IMR-90 (cell line): Measurements from ENCODE around the gene SLC4A3. TPM values are rescaled to one million over a fixed set of nuclear protein-coding genes. Genes with fewer than 3 reads are reported as not detected.

Experiments
- ATAC-seq: fragments of 200-7000 bp; cut with Tn5 transposase; 2 replicates; pipeline ENCODE4 v1.9.1; 2020; ENCODE audit warnings: low read depth, mild to moderate bottlenecking, moderate library complexity
- BruUV-seq: library from RNA; stranded (reverse); fragments of 400-500 nt; replicated peaks from 2 replicates; lab custom pipeline; 2021; lab: Mats Ljungman, UMichigan
- CTCF ChIA-PET: fragments of 300-600 bp; formaldehyde crosslinking; extraction: SDS; loops from one replicate; lab custom pipeline; 2021; ENCODE audit warnings: antibody characterized with exemption; lab: Yijun Ruan, JAX
- POLR2A ChIA-PET: fragments of 300-600 bp; sonication (Branson Sonifier 250); formaldehyde crosslinking; loops from one replicate; lab custom pipeline; 2022; ENCODE audit warnings: antibody characterized with exemption; ENCODE audit not compliant: unreplicated experiment; lab: Charles Lee
- DNase-seq: peaks from one replicate; pipeline ENCODE4 v3.0.0; 2013
- H2AFZ ChIP-seq: replicated peaks from 2 replicates; pipeline ENCODE3; 2013; ENCODE audit warnings: low read length, mild to moderate bottlenecking; ENCODE audit not compliant: poor library complexity
- H2AK5ac ChIP-seq: 2 replicates; pipeline ENCODE4 v1.6.1; 2013; ENCODE audit warnings: low read depth, low read length, inconsistent platforms
- H2AK9ac ChIP-seq: replicated peaks from 2 replicates; pipeline ENCODE3; 2013; ENCODE audit warnings: mild to moderate bottlenecking, low read depth, low read length, moderate library complexity; ENCODE audit not compliant: poor library complexity
- H2BK120ac ChIP-seq: 2 replicates; pipeline ENCODE4 v1.6.1; 2013; ENCODE audit warnings: low read depth, low read length, inconsistent platforms
- H2BK15ac ChIP-seq: 3 replicates; pipeline ENCODE4 v1.6.1; 2013; ENCODE audit warnings: low read depth, low read length, inconsistent platforms
- H2BK20ac ChIP-seq: 2 replicates; pipeline ENCODE4 v1.6.1; 2013; ENCODE audit warnings: low read depth, mild to moderate bottlenecking, inconsistent platforms, low read length, moderate library complexity
- H2BK5ac ChIP-seq: 2 replicates; pipeline ENCODE4 v1.6.1; 2013; ENCODE audit warnings: mild to moderate bottlenecking, low read depth, low read length, inconsistent platforms; ENCODE audit not compliant: poor library complexity, severe bottlenecking
- H3K14ac ChIP-seq: replicated peaks from 2 replicates; pipeline ENCODE4 v1.6.1; 2013; ENCODE audit warnings: low read depth, low read length, inconsistent platforms
- H3K18ac ChIP-seq: 2 replicates; pipeline ENCODE4 v1.6.1; 2013; ENCODE audit warnings: low read depth, low read length, control low read depth
- H3K23ac ChIP-seq: 2 replicates; pipeline ENCODE4 v1.6.1; 2013; ENCODE audit warnings: low read depth, low read length, inconsistent platforms
- H3K27ac ChIP-seq: 2 replicates; pipeline ENCODE4 v1.5.1; 2013; ENCODE audit warnings: mild to moderate bottlenecking, control low read depth, low read length; ENCODE audit not compliant: insufficient read depth
- H3K27me3 ChIP-seq: 2 replicates; pipeline ENCODE4 v1.6.1; 2013; ENCODE audit warnings: low read length; ENCODE audit not compliant: control insufficient read depth, insufficient read depth
- H3K36me3 ChIP-seq: 2 replicates; pipeline ENCODE4 v1.6.1; 2013; ENCODE audit warnings: low read length, mixed read lengths; ENCODE audit not compliant: control insufficient read depth, insufficient read depth
- H3K4ac ChIP-seq: 2 replicates; pipeline ENCODE4 v1.6.1; 2013; ENCODE audit warnings: low read depth, low read length, inconsistent platforms
- H3K4me1 ChIP-seq: 2 replicates; pipeline ENCODE4 v1.6.1; 2013; ENCODE audit warnings: low read length, mixed read lengths; ENCODE audit not compliant: control insufficient read depth, insufficient read depth
- H3K4me2 ChIP-seq: 2 replicates; pipeline ENCODE4 v1.6.1; 2013; ENCODE audit warnings: low read depth, mild to moderate bottlenecking, control low read depth, low read length, moderate library complexity
- H3K4me3 ChIP-seq: 2 replicates; pipeline ENCODE4 v1.5.1; 2013; ENCODE audit warnings: low read depth, mild to moderate bottlenecking, control low read depth, low read length, moderate library complexity; ENCODE audit not compliant: insufficient read depth
- H3K56ac ChIP-seq: 2 replicates; pipeline ENCODE4 v1.6.1; 2013; ENCODE audit warnings: low read length, inconsistent platforms; ENCODE audit not compliant: insufficient read depth; ENCODE audit errors: extremely low read depth
- H3K79me1 ChIP-seq, 2 experiments: 2 replicates each; pipeline ENCODE4 v1.6.1; 2013; ENCODE audit warnings: low read length in 2 of 2, inconsistent platforms in 1 of 2, low read depth in 1 of 2
- H3K9ac ChIP-seq: 2 replicates; pipeline ENCODE4 v1.6.1; 2013; ENCODE audit warnings: low read depth, low read length, control low read depth
- H3K9me1 ChIP-seq: 2 replicates; pipeline ENCODE4 v1.6.1; 2013; ENCODE audit warnings: low read length, inconsistent platforms; ENCODE audit not compliant: insufficient read depth
- H3K9me3 ChIP-seq: 2 replicates; pipeline ENCODE4 v1.6.1; 2013; ENCODE audit warnings: low read length; ENCODE audit not compliant: control insufficient read depth, insufficient read depth
- H4K20me1 ChIP-seq: 2 replicates; pipeline ENCODE4 v1.6.1; 2013; ENCODE audit warnings: low read length, inconsistent platforms; ENCODE audit not compliant: insufficient read depth
- H4K5ac ChIP-seq: 2 replicates; pipeline ENCODE4 v1.6.1; 2013; ENCODE audit warnings: mild to moderate bottlenecking, low read depth, low read length, control low read depth
- H4K8ac ChIP-seq, 2 experiments: 2 replicates each; pipeline ENCODE4 v1.6.1; 2013; ENCODE audit warnings: low read depth in 2 of 2, low read length in 2 of 2, control low read depth in 1 of 2, inconsistent platforms in 1 of 2
- H4K91ac ChIP-seq: 2 replicates; pipeline ENCODE4 v1.6.1; 2013; ENCODE audit warnings: low read depth, low read length, inconsistent platforms; ENCODE audit not compliant: insufficient read depth
- BHLHE40 ChIP-seq: fragments of 150-350 bp; IDR thresholded peaks from 2 replicates; pipeline ENCODE4 v1.6.1; 2016; ENCODE audit warnings: mild to moderate bottlenecking, low read depth, low read length
- CEBPB ChIP-seq: IDR thresholded peaks from 2 replicates; pipeline ENCODE4 v1.6.1; 2012; ENCODE audit warnings: low read depth, low read length, improper control_type of control experiment
- CHD1 ChIP-seq: IDR thresholded peaks from 2 replicates; pipeline ENCODE4 v1.6.1; 2012; ENCODE audit warnings: low read depth, low read length, improper control_type of control experiment
- ELK1 ChIP-seq: fragments of 150-350 bp; IDR thresholded peaks from 2 replicates; pipeline ENCODE4 v1.6.1; 2016; ENCODE audit warnings: low read depth, mild to moderate bottlenecking, low read length, moderate library complexity, borderline replicate concordance
- FOS ChIP-seq: fragments of 150-350 bp; IDR thresholded peaks from 2 replicates; pipeline ENCODE4 v1.6.1; 2016; ENCODE audit warnings: low read depth, low read length
- MAFK ChIP-seq: IDR thresholded peaks from 2 replicates; pipeline ENCODE4 v1.6.1; 2012; ENCODE audit warnings: low read depth, low read length, improper control_type of control experiment
- MAZ ChIP-seq: IDR thresholded peaks from 2 replicates; pipeline ENCODE4 v1.6.1; 2012; ENCODE audit warnings: low read depth, mild to moderate bottlenecking, low read length, improper control_type of control experiment, moderate library complexity, borderline replicate concordance
- MXI1 ChIP-seq: IDR thresholded peaks from 2 replicates; pipeline ENCODE4 v1.6.1; 2012; ENCODE audit warnings: low read depth, mild to moderate bottlenecking, low read length, moderate library complexity, borderline replicate concordance
- NFE2L2 ChIP-seq: fragments of 150-350 bp; IDR thresholded peaks from 2 replicates; pipeline ENCODE4 v1.6.1; 2016; ENCODE audit warnings: low read depth, mild to moderate bottlenecking, low read length
- POLR2A ChIP-seq: IDR thresholded peaks from 2 replicates; pipeline ENCODE4 v1.6.1; 2012; ENCODE audit warnings: mild to moderate bottlenecking, low read depth, low read length
- RCOR1 ChIP-seq: IDR thresholded peaks from 2 replicates; pipeline ENCODE4 v1.6.1; 2012; ENCODE audit warnings: mild to moderate bottlenecking, low read length, improper control_type of control experiment; ENCODE audit not compliant: insufficient replicate concordance
- RFX5 ChIP-seq: IDR thresholded peaks from 2 replicates; pipeline ENCODE4 v1.8.0; 2012; ENCODE audit warnings: low read depth, mild to moderate bottlenecking, low read length, moderate library complexity
- SMC3 ChIP-seq: fragments of 150-350 bp; IDR thresholded peaks from 2 replicates; pipeline ENCODE4 v1.6.1; 2016; ENCODE audit warnings: low read depth, mild to moderate bottlenecking, antibody characterized with exemption, low read length, moderate library complexity
- WGBS, 2 experiments: methylation state at CpG; one replicate each; pipeline versions ENCODE4 v1.1.5 to v1.1.7; 2013; ENCODE audit warnings: missing lambda C conversion rate in 2 of 2; ENCODE audit not compliant: insufficient read length in 1 of 2; ENCODE audit errors: extremely low coverage in 2 of 2; 5-methylcytosine and 5-hydroxymethylcytosine counted together
- dilution Hi-C: fragments of 300-500 bp; cut with HindIII; formaldehyde crosslinking; loops from one replicate; pipeline ENCODE4 v1.14.3; 2018; ENCODE audit warnings: low sequenced_read_pairs; ENCODE audit not compliant: unreplicated experiment
- in situ Hi-C: fragments of 300-500 bp; cut with MboI; formaldehyde crosslinking; loops from 3 replicates; pipeline ENCODE4 v1.14.3; 2019; ENCODE audit warnings: low sequenced_read_pairs, inconsistent platforms, mixed read lengths
- intact Hi-C: fragments of 100-400 bp; cut with micrococcal nuclease; formaldehyde crosslinking; loops from 2 replicates; pipeline ENCODE4 v1.10.0; 2022
- polyA plus RNA-seq, 3 experiments: library from polyadenylated mRNA; depleted of rRNA; stranded (reverse); fragments of >200 nt; gene quantifications; 2 replicates each; pipeline ENCODE4 v1.2.3, GENCODE V29; 2012; ENCODE audit warnings: low replicate concordance in 1 of 3
- total RNA-seq: library from RNA; depleted of rRNA; stranded (reverse); fragments of >200 nt; gene quantifications from 2 replicates; pipeline ENCODE4 v1.2.3, GENCODE V29; 2012
- TF ChIP-seq, protein P1 (sequence below): conservative IDR thresholded peaks from 2 replicates; pipeline ENCODE4 v1.5.1; 2012; ENCODE audit warnings: mild to moderate bottlenecking, low read depth, low read length, improper control_type of control experiment
- TF ChIP-seq, protein P2 (sequence below): fragments of 150-350 bp; IDR thresholded peaks from 2 replicates; pipeline ENCODE4 v1.6.1; 2017; ENCODE audit warnings: mild to moderate bottlenecking, antibody characterized with exemption, low read length, low read depth

SLC4A3 gene
- total and polyA plus RNA-seq, 2 of the 4 experiments (the other 2 are of a cell fraction), result 0.90 to 6.1 TPM

- dilution Hi-C loops, result no loop called here
- Histone ChIP-seq H3K4me3 (no peak overlapping the region), H2AFZ (no peak overlapping the region), H3K4me2 (no peak overlapping the region), H3K14ac (no peak overlapping the region), H3K23ac (no peak overlapping the region), H3K4ac (no peak overlapping the region), H4K91ac (no peak overlapping the region), H4K20me1 (no peaks in the 10 kb centered on the region), H2AK5ac (no peak overlapping the region), H3K9me1 (no peaks in the 10 kb centered on the region), H3K4me1 (no peaks in the 10 kb centered on the region), H3K9me3 (no peaks in the 10 kb centered on the region), H2BK20ac (no peak overlapping the region), H3K9ac (no peak overlapping the region), H2BK120ac (no peak overlapping the region), H3K27ac (no peak overlapping the region), H2AK9ac (no peak overlapping the region), H2BK15ac (no peak overlapping the region), H4K8ac (no peak overlapping the region), H2BK5ac (no peak overlapping the region), H3K79me1 (no peaks in the 10 kb centered on the region), H3K18ac (no peak overlapping the region), H3K56ac (no peak overlapping the region), H3K27me3 (peaks cover 13% of the 10 kb centered on the region), H4K5ac (no peak overlapping the region), H3K36me3 (no peaks in the 10 kb centered on the region)
- no peak for ATAC-seq
- DNase-seq, result no peak
- CTCF ChIA-PET, result no interaction called here
- WGBS, 2 experiments, result no CpG with 5 or more reads among the region's 1 CpG
- no TSS peak for BruUV-seq
- TF ChIP-seq POLR2A (no peak), RFX5 (no peak), MAFK (no peak), MXI1 (no peak), BHLHE40 (no peak), RCOR1 (no peak), CEBPB (no peak), SMC3 (no peak), CHD1 (no peak), FOS (no peak), NFE2L2 (no peak), MAZ (no peak), ELK1 (no peak)
- TF ChIP-seq, protein P1, sequence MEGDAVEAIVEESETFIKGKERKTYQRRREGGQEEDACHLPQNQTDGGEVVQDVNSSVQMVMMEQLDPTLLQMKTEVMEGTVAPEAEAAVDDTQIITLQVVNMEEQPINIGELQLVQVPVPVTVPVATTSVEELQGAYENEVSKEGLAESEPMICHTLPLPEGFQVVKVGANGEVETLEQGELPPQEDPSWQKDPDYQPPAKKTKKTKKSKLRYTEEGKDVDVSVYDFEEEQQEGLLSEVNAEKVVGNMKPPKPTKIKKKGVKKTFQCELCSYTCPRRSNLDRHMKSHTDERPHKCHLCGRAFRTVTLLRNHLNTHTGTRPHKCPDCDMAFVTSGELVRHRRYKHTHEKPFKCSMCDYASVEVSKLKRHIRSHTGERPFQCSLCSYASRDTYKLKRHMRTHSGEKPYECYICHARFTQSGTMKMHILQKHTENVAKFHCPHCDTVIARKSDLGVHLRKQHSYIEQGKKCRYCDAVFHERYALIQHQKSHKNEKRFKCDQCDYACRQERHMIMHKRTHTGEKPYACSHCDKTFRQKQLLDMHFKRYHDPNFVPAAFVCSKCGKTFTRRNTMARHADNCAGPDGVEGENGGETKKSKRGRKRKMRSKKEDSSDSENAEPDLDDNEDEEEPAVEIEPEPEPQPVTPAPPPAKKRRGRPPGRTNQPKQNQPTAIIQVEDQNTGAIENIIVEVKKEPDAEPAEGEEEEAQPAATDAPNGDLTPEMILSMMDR, result no peak
- TF ChIP-seq, protein P2, sequence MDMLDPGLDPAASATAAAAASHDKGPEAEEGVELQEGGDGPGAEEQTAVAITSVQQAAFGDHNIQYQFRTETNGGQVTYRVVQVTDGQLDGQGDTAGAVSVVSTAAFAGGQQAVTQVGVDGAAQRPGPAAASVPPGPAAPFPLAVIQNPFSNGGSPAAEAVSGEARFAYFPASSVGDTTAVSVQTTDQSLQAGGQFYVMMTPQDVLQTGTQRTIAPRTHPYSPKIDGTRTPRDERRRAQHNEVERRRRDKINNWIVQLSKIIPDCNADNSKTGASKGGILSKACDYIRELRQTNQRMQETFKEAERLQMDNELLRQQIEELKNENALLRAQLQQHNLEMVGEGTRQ, result no peak
- POLR2A ChIA-PET, result no interaction called here
- in situ Hi-C loops, result no loop called here
- intact Hi-C loops, result no loop called here
Observed at GRCh38 chr2:219679571-219679970, 52.1 kb downstream of the SLC4A3 start.
